HepG2 (cell line): Measurements from ENCODE around the gene CDC42BPG. TPM values are rescaled to one million over a fixed set of nuclear protein-coding genes. Genes with fewer than 3 reads are reported as not detected.
A peak's percentile ranks its signal among the peaks of the same experiment; 100 is the strongest.

ENCODE experiments used
- BCL6 ChIP-seq: IDR thresholded peaks from 2 replicates; pipeline ENCODE4 v1.6.1; 2016; ENCODE audit warnings: missing genetic modification reagents, missing compliant biosample characterization
- ETV5 ChIP-seq: IDR thresholded peaks from 2 replicates; pipeline ENCODE4 v1.6.1; 2018; ENCODE audit warnings: missing biosample characterization, missing genetic modification reagents, inconsistent platforms, borderline replicate concordance
- FOSL2 ChIP-seq: sonication (generic); formaldehyde crosslinking; IDR thresholded peaks from 2 replicates; pipeline ENCODE4 v1.4.0; 2020; ENCODE audit warnings: missing genetic modification reagents
- GABPB1 ChIP-seq: IDR thresholded peaks from 2 replicates; pipeline ENCODE4 v1.6.1; 2016; ENCODE audit warnings: mild to moderate bottlenecking, missing genetic modification reagents, moderate library complexity, missing compliant biosample characterization
- HOXA3 ChIP-seq: sonication (generic); formaldehyde crosslinking; IDR thresholded peaks from 2 replicates; pipeline ENCODE4 v1.5.0; 2020; ENCODE audit warnings: missing genetic modification reagents
- MXD1 ChIP-seq: sonication (generic); formaldehyde crosslinking; IDR thresholded peaks from 2 replicates; pipeline ENCODE4 v1.4.0; 2020; ENCODE audit warnings: mild to moderate bottlenecking, missing genetic modification reagents
- RXRA ChIP-seq: sonication (generic); formaldehyde crosslinking; IDR thresholded peaks from 2 replicates; pipeline ENCODE4 v1.5.1; 2020; ENCODE audit warnings: missing genetic modification reagents
- SMAD9 ChIP-seq: sonication (generic); formaldehyde crosslinking; IDR thresholded peaks from 2 replicates; pipeline ENCODE4 v1.5.1; 2020; ENCODE audit warnings: mild to moderate bottlenecking, missing genetic modification reagents
- SMARCC2 ChIP-seq: fragments of 450-650 bp; IDR thresholded peaks from 2 replicates; pipeline ENCODE4 v1.6.1; 2017; ENCODE audit warnings: antibody characterized with exemption, mild to moderate bottlenecking
- STAT6 ChIP-seq: sonication (generic); formaldehyde crosslinking; IDR thresholded peaks from 2 replicates; pipeline ENCODE4 v1.4.0; 2020; ENCODE audit warnings: missing genetic modification reagents, mild to moderate bottlenecking, borderline replicate concordance
- TEAD3 ChIP-seq: optimal IDR thresholded peaks from 2 replicates; pipeline ENCODE3; 2016; ENCODE audit warnings: borderline replicate concordance
- ZNF263 ChIP-seq: sonication (generic); formaldehyde crosslinking; IDR thresholded peaks from 2 replicates; pipeline ENCODE4 v1.4.0; 2020; ENCODE audit warnings: missing genetic modification reagents
- ZNF335 ChIP-seq: sonication (generic); formaldehyde crosslinking; IDR thresholded peaks from 2 replicates; pipeline ENCODE4 v1.4.0; 2020; ENCODE audit warnings: missing genetic modification reagents
- ZNF777 ChIP-seq: sonication (generic); formaldehyde crosslinking; IDR thresholded peaks from 2 replicates; pipeline ENCODE4 v1.4.0; 2020; ENCODE audit warnings: missing genetic modification reagents
- polyA plus RNA-seq, 8 experiments: library from polyadenylated mRNA; depleted of rRNA in 3 of 8; stranded (reverse) in 7 of 8; unstranded in 1 of 8; fragments of >200 nt; fragmentation: Illumina TruSeq in 4 of 8; extraction: Trizol in 4 of 8; gene quantifications; 2 replicates each; pipeline versions ENCODE4 v1.2.1 to v1.2.3, GENCODE V29; 2011 to 2016; ENCODE audit warnings: low read depth in 4 of 8, missing spikeins in 1 of 8, mixed read lengths in 1 of 8; ENCODE audit not compliant: insufficient read depth in 1 of 8
- total RNA-seq, 5 experiments: library from RNA; depleted of rRNA; stranded (reverse); fragments of >200 nt; fragmentation: Illumina TruSeq; extraction: Trizol; gene quantifications; 2 replicates each; pipeline ENCODE4 v1.2.3, GENCODE V29; 2016; ENCODE audit warnings: low read depth in 1 of 5

CDC42BPG gene
- total and polyA plus RNA-seq, 2 of the 13 experiments (the other 11 are each of a cell fraction or from before 2014, with no cell fraction given) = 0.55 to 1.4 TPM

- TF ChIP-seq STAT6 (CRISPR knock-in tag) = no peak
- TF ChIP-seq ETV5 (CRISPR knock-in tag) = peak; percentile 73; the same call in 1 of the 2 replicates
- TF ChIP-seq ZNF335 (CRISPR knock-in tag) = peak; percentile 66; the same call in 1 of the 2 replicates
- TF ChIP-seq SMAD9 = no peak
- peak; percentile 63 for TF ChIP-seq ZNF263 (CRISPR knock-in tag)
- TF ChIP-seq SMARCC2 = no peak
- peak; percentile 72 for TF ChIP-seq GABPB1 (CRISPR knock-in tag)
- TF ChIP-seq HOXA3 (CRISPR knock-in tag) = 0 out of 2 replicates have a peak, but pooled peaks have one; percentile 35
- TF ChIP-seq TEAD3 (CRISPR knock-in tag) = no peak
- TF ChIP-seq BCL6 (CRISPR knock-in tag) = peak; percentile 73
- TF ChIP-seq MXD1 (CRISPR knock-in tag) = peak; percentile 50; the same call in 1 of the 2 replicates
- peak; percentile 95 for TF ChIP-seq FOSL2 (CRISPR knock-in tag)
- TF ChIP-seq ZNF777 (CRISPR knock-in tag) = no peak
- TF ChIP-seq RXRA = peak; percentile 39; the same call in 1 of the 2 replicates
Observed at GRCh38 chr11:64856382-64857227, 12.2 kb upstream of the CDC42BPG start (continued).
